ENCODE results near the gene PPRC1.

Gene PPRC1

DNA sequence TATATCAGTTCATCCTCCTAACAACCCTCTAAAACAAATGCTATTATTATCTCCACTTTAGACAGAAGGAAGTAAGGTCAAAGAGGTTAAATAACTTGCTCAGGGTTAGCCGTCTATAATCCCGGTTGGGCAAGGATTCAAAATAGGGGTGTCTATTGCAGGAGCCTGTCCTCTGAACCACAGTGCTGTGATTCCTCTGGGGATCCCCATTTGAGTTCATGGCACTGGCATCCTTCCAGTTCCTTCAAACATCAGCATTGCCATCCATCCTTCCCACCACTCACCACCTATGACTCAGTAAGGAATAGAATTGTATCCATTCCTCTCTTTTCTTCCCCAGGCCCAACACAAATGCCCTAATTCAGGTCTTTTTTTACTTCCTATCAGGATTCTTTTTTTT, 42.1 kb upstream of the PPRC1 start:
- H3K27me3 ChIP-seq (ENCODE audit: insufficient read depth, poor library complexity, severe bottlenecking) = no peaks in the 10 kb centered on the region
- H3K27ac ChIP-seq (replicated peaks) = no peak overlapping the region
- TF ChIP-seq, protein P1, sequence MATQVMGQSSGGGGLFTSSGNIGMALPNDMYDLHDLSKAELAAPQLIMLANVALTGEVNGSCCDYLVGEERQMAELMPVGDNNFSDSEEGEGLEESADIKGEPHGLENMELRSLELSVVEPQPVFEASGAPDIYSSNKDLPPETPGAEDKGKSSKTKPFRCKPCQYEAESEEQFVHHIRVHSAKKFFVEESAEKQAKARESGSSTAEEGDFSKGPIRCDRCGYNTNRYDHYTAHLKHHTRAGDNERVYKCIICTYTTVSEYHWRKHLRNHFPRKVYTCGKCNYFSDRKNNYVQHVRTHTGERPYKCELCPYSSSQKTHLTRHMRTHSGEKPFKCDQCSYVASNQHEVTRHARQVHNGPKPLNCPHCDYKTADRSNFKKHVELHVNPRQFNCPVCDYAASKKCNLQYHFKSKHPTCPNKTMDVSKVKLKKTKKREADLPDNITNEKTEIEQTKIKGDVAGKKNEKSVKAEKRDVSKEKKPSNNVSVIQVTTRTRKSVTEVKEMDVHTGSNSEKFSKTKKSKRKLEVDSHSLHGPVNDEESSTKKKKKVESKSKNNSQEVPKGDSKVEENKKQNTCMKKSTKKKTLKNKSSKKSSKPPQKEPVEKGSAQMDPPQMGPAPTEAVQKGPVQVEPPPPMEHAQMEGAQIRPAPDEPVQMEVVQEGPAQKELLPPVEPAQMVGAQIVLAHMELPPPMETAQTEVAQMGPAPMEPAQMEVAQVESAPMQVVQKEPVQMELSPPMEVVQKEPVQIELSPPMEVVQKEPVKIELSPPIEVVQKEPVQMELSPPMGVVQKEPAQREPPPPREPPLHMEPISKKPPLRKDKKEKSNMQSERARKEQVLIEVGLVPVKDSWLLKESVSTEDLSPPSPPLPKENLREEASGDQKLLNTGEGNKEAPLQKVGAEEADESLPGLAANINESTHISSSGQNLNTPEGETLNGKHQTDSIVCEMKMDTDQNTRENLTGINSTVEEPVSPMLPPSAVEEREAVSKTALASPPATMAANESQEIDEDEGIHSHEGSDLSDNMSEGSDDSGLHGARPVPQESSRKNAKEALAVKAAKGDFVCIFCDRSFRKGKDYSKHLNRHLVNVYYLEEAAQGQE (IDR thresholded peaks at IDR 0.05; ENCODE audit: insufficient replicate concordance, low read depth) = no peak
- TF ChIP-seq POLR2AphosphoS5 (IDR thresholded peaks at IDR 0.05; ENCODE audit: low read depth) (no peak), SPI1 (IDR thresholded peaks at IDR 0.05; ENCODE audit: borderline replicate concordance, low read depth) (no peak), GABPA (IDR thresholded peaks at IDR 0.05; ENCODE audit: low read depth) (no peak)
- TF ChIP-seq, protein P2, sequence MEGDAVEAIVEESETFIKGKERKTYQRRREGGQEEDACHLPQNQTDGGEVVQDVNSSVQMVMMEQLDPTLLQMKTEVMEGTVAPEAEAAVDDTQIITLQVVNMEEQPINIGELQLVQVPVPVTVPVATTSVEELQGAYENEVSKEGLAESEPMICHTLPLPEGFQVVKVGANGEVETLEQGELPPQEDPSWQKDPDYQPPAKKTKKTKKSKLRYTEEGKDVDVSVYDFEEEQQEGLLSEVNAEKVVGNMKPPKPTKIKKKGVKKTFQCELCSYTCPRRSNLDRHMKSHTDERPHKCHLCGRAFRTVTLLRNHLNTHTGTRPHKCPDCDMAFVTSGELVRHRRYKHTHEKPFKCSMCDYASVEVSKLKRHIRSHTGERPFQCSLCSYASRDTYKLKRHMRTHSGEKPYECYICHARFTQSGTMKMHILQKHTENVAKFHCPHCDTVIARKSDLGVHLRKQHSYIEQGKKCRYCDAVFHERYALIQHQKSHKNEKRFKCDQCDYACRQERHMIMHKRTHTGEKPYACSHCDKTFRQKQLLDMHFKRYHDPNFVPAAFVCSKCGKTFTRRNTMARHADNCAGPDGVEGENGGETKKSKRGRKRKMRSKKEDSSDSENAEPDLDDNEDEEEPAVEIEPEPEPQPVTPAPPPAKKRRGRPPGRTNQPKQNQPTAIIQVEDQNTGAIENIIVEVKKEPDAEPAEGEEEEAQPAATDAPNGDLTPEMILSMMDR (IDR thresholded peaks at IDR 0.05; ENCODE audit: insufficient read depth, low read length) = no peak
- no peak for DNase-seq (ENCODE audit: low read depth in 1 of 2, low spot score in 1 of 2)
- H3K4me3 ChIP-seq (replicated peaks; ENCODE audit: insufficient read depth, low read length) = no peak overlapping the region

DNA sequence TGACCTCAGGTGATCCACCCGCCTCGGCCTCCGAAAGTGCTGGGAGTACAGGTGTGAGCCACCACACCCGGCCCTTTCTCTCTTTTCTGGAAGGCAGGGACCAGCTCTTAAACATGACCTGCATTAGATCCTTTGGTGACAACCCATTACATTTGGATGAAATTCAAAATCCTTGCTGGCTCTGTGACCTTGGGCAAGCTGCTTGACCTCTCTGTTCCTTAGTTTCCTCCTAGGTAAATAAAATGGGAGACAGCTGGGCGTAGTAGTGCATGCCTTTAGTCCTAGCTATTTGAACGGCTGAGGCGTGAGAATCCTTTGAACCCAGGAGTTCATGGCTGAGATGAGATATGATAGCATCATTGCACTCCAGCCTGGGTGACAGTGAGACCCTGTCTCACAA, 36.4 kb upstream of the PPRC1 start:
- H3K27me3 ChIP-seq (ENCODE audit: insufficient read depth, poor library complexity, severe bottlenecking) = no peaks in the 10 kb centered on the region
- no peak for DNase-seq (ENCODE audit: low read depth in 1 of 2, low spot score in 1 of 2)
- H3K27ac ChIP-seq (replicated peaks) = no peak overlapping the region
- H3K4me3 ChIP-seq (replicated peaks; ENCODE audit: insufficient read depth, low read length) = no peak overlapping the region
- TF ChIP-seq, protein P2 (IDR thresholded peaks at IDR 0.05; ENCODE audit: insufficient read depth, low read length) = no peak
- TF ChIP-seq, protein P1 (IDR thresholded peaks at IDR 0.05; ENCODE audit: insufficient replicate concordance, low read depth) = no peak
- TF ChIP-seq GABPA (IDR thresholded peaks at IDR 0.05; ENCODE audit: low read depth) (no peak), SPI1 (IDR thresholded peaks at IDR 0.05; ENCODE audit: borderline replicate concordance, low read depth) (no peak), POLR2AphosphoS5 (IDR thresholded peaks at IDR 0.05; ENCODE audit: low read depth) (no peak)

DNA sequence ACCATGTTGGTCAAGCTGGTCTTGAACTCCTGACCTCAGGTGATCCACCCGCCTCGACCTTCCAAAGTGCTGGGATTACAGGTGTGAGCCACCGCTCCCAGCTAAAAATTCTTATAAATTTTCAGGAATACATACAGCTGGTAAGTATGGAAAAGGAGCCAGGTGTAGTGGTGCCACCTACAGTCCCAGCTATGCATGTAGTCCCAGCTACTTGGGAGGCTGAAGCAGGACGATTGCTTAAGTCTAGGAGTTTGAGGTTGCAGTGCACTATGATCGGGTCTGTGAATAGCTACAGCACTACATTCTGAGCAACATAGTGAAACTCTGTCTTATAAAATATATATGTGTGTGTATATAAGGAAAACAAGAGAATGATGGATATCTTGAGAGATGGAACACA, 31.7 kb upstream of the PPRC1 start:
- TF ChIP-seq GABPA (IDR thresholded peaks at IDR 0.05; ENCODE audit: low read depth) (no peak), POLR2AphosphoS5 (IDR thresholded peaks at IDR 0.05; ENCODE audit: low read depth) (no peak), SPI1 (IDR thresholded peaks at IDR 0.05; ENCODE audit: borderline replicate concordance, low read depth) (no peak)
- TF ChIP-seq, protein P2 (IDR thresholded peaks at IDR 0.05; ENCODE audit: insufficient read depth, low read length) = no peak
- TF ChIP-seq, protein P1 (IDR thresholded peaks at IDR 0.05; ENCODE audit: insufficient replicate concordance, low read depth) = no peak
- Histone ChIP-seq H3K27me3 (ENCODE audit: insufficient read depth, poor library complexity, severe bottlenecking) (no peaks in the 10 kb centered on the region), H3K27ac (replicated peaks) (no peak overlapping the region), H3K4me3 (replicated peaks; ENCODE audit: insufficient read depth, low read length) (no peak overlapping the region)
- no peak for DNase-seq (ENCODE audit: low read depth in 1 of 2, low spot score in 1 of 2)
